ENCODE results near the gene MRPL44. TPM values are rescaled to one million over a fixed set of nuclear protein-coding genes. Genes with fewer than 3 reads are reported as not detected.
A peak's percentile ranks its signal among the peaks of the same experiment; 100 is the strongest.

Gene MRPL44
- total RNA-seq, 2 experiments from 2014 or later = 37.5 to 39.7 TPM

GRCh38 chr2:223970343-223971128 is 13.3 kb downstream of the MRPL44 start:
- H3K9me3 Mint-ChIP-seq (ENCODE audit: low read depth) = no peaks in the 10 kb centered on the region
- peak; percentile 81 for ATAC-seq
- peak; percentile 69 for DNase-seq
- ChIA-PET CTCF (interaction anchor here (0.6 to 8.4 kb wide), 51 partner anchors 9 to 1042 kb away, joined by 3 to 199 read pairs (median 4); partner anchors contain the start of genes MRPL44 and WDFY1), POLR2A (no interaction called here)
- H3K4me3 Mint-ChIP-seq = no peak overlapping the region
- H3K4me1 Mint-ChIP-seq = peaks cover 14% of the 10 kb centered on the region
- peaks cover 12% of the 10 kb centered on the region for H3K36me3 Mint-ChIP-seq (ENCODE audit: low read depth)
- intact Hi-C loops (cut with DNase I, micrococcal nuclease) = loop anchor here (1.0 to 2.0 kb wide), 6 partner anchors 23 to 680 kb away; no protein-coding TSS in a partner anchor
- no peaks in the 10 kb centered on the region for H3K27me3 Mint-ChIP-seq
- H3K27ac Mint-ChIP-seq = no peak overlapping the region

GRCh38 chr2:223971731-223972130 is 14.5 kb downstream of the MRPL44 start:
- H3K4me3 Mint-ChIP-seq = no peak overlapping the region
- intact Hi-C loops (cut with DNase I, micrococcal nuclease) = loop anchor here (2.0 kb wide), 3 partner anchors 385 to 679 kb away; no protein-coding TSS in a partner anchor
- no peak overlapping the region for H3K27ac Mint-ChIP-seq
- no peaks in the 10 kb centered on the region for H3K27me3 Mint-ChIP-seq
- peaks cover 7% of the 10 kb centered on the region for H3K36me3 Mint-ChIP-seq (ENCODE audit: low read depth)
- CTCF ChIA-PET = interaction anchor here (0.8 to 8.4 kb wide), 11 partner anchors 8 to 1041 kb away, joined by 3 to 199 read pairs (median 16); partner anchors contain the start of gene MRPL44
- POLR2A ChIA-PET = no interaction called here
- no peaks in the 10 kb centered on the region for H3K9me3 Mint-ChIP-seq (ENCODE audit: low read depth)
- DNase-seq = no peak
- H3K4me1 Mint-ChIP-seq = peaks cover 10% of the 10 kb centered on the region
- no peak for ATAC-seq

GRCh38 chr2:223972656-223973102 is 15.4 kb downstream of the MRPL44 start:
- no peak for ATAC-seq
- Mint-ChIP-seq H3K27ac (no peak overlapping the region), H3K27me3 (no peaks in the 10 kb centered on the region), H3K9me3 (ENCODE audit: low read depth) (no peaks in the 10 kb centered on the region), H3K36me3 (ENCODE audit: low read depth) (peaks cover 3% of the 10 kb centered on the region), H3K4me1 (peaks cover 6% of the 10 kb centered on the region), H3K4me3 (no peak overlapping the region)
- POLR2A ChIA-PET = no interaction called here
- intact Hi-C loops (cut with DNase I, micrococcal nuclease) = no loop called here
- CTCF ChIA-PET = interaction anchor here (0.6 to 8.4 kb wide), 5 partner anchors 12 to 550 kb away, joined by 3 to 199 read pairs (median 52); no protein-coding TSS in a partner anchor
- no peak for DNase-seq

DNA sequence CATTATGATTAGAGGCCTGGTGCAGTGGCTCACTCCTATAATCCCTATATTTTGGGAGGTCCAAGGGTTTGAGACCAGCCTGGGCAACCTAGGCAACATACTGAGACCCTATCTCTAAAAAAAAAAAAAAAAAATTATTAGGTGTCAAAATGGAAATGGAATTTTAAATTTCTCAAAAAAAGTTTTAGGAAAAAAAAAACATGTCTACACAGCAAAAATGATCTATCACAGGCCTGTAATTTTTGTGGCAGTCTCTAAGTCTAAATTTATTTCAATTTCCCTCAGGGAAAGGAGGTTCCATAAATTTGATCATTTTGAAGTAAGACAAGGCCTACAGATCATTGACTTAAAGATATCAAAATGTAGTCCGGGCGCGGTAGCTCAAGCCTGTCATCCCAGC is 16.3 kb downstream of the MRPL44 start:
- ChIA-PET CTCF (interaction anchor here (0.6 to 8.4 kb wide), 4 partner anchors 16 to 475 kb away, joined by 3 to 199 read pairs (median 40); no protein-coding TSS in a partner anchor), POLR2A (interaction anchor here (0.6 kb wide), 1 partner anchor 230 kb away, joined by 13 read pairs; no protein-coding TSS in a partner anchor)
- intact Hi-C loops (cut with DNase I, micrococcal nuclease) = no loop called here
- DNase-seq (no peak), ATAC-seq (no peak)
- Mint-ChIP-seq H3K27me3 (no peaks in the 10 kb centered on the region), H3K36me3 (ENCODE audit: low read depth) (no peaks in the 10 kb centered on the region), H3K9me3 (ENCODE audit: low read depth) (no peaks in the 10 kb centered on the region), H3K4me3 (no peak overlapping the region), H3K27ac (no peak overlapping the region), H3K4me1 (peaks cover 6% of the 10 kb centered on the region)

- ATAC-seq = peak; percentile 16
- intact Hi-C loops (cut with DNase I, micrococcal nuclease) = no loop called here
- Mint-ChIP-seq H3K27me3 (no peaks in the 10 kb centered on the region), H3K4me3 (no peak overlapping the region), H3K9me3 (ENCODE audit: low read depth) (no peaks in the 10 kb centered on the region), H3K4me1 (no peaks in the 10 kb centered on the region), H3K27ac (no peak overlapping the region), H3K36me3 (ENCODE audit: low read depth) (peaks cover under 1% of the 10 kb centered on the region)
- ChIA-PET POLR2A (no interaction called here), CTCF (interaction anchor here (0.6 to 2.0 kb wide), 4 partner anchors 17 to 714 kb away, joined by 3 to 16 read pairs (median 4); no protein-coding TSS in a partner anchor)
- no peak for DNase-seq
Observed at GRCh38 chr2:223976635-223977226, 19.5 kb downstream of the MRPL44 start.

DNA sequence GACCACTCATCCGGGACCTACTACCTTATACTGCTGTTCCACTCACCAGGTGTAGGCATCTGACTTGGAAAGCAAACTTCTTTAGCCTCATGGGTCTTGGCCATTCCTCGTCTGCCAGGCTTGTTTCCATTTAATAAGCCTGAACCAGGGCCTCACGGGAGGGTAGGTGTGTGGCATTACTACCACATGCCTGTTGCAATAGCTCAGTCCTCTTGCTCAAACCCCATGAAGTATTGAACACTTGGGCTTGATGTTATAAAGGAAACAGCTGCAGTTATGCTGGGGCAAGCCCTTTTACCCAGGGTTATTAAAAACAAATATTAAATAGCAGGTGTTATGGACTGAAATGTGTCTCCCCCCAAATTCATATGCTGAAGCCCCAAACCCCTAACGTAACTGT is 21.2 kb downstream of the MRPL44 start:
- Mint-ChIP-seq H3K27me3 (no peaks in the 10 kb centered on the region), H3K9me3 (ENCODE audit: low read depth) (no peaks in the 10 kb centered on the region), H3K4me1 (no peaks in the 10 kb centered on the region), H3K27ac (no peak overlapping the region), H3K4me3 (no peak overlapping the region), H3K36me3 (ENCODE audit: low read depth) (peaks cover 3% of the 10 kb centered on the region)
- ChIA-PET POLR2A (no interaction called here), CTCF (interaction anchor here (0.6 to 3.5 kb wide), 4 partner anchors 8 to 304 kb away, joined by 3 to 16 read pairs (median 4); no protein-coding TSS in a partner anchor)
- no peak for ATAC-seq
- intact Hi-C loops (cut with DNase I, micrococcal nuclease) = no loop called here
- DNase-seq = no peak

DNA sequence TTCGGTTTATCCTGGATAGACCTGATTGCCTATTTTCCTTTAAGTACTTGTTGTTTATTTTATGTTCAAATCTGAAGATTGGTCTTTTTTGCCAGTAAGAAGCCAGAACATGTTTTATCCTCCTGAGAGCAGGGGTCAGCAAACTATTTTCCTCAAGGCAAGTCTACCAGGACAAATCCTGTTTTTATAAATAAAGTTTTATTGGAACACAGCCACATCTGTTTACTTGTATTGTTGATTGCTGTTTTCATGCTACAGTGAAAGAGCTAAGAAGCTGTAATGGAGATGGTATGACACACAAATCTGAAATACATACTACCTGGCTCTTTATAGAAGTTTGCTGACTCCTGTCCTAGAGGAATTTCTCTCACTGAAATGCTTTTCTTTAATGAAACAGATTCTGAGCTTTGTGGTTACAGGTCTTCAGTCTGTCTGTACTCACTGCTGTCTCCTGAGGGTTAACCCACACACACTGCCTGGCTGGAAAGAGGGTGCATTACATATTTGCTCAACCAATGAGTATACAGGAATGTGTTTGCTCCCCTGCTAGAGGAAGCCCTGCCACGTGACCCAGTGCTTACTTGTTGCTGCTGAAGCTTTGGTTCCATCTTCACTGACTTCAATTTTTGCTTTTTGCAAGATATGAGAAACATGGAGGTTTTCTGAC is 22.6 kb downstream of the MRPL44 start:
- ChIA-PET CTCF (interaction anchor here (0.8 to 3.9 kb wide), 5 partner anchors 9 to 306 kb away, joined by 3 to 17 read pairs (median 3); no protein-coding TSS in a partner anchor), POLR2A (no interaction called here)
- no peak for DNase-seq
- Mint-ChIP-seq H3K4me1 (no peaks in the 10 kb centered on the region), H3K9me3 (ENCODE audit: low read depth) (no peaks in the 10 kb centered on the region), H3K4me3 (no peak overlapping the region), H3K36me3 (ENCODE audit: low read depth) (peaks cover 6% of the 10 kb centered on the region), H3K27ac (no peak overlapping the region), H3K27me3 (no peaks in the 10 kb centered on the region)
- no peak for ATAC-seq
- intact Hi-C loops (cut with DNase I, micrococcal nuclease) = no loop called here

GRCh38 chr2:223980397-223980735 is 23.1 kb downstream of the MRPL44 start:
- Mint-ChIP-seq H3K27ac (no peak overlapping the region), H3K27me3 (no peaks in the 10 kb centered on the region), H3K4me3 (no peak overlapping the region), H3K9me3 (ENCODE audit: low read depth) (no peaks in the 10 kb centered on the region), H3K4me1 (no peaks in the 10 kb centered on the region), H3K36me3 (ENCODE audit: low read depth) (peaks cover 6% of the 10 kb centered on the region)
- intact Hi-C loops (cut with DNase I, micrococcal nuclease) = no loop called here
- ChIA-PET CTCF (interaction anchor here (1.0 to 3.9 kb wide), 3 partner anchors 10 to 73 kb away, joined by 3 to 17 read pairs (median 16); no protein-coding TSS in a partner anchor), POLR2A (no interaction called here)
- ATAC-seq (no peak), DNase-seq (no peak)

DNA sequence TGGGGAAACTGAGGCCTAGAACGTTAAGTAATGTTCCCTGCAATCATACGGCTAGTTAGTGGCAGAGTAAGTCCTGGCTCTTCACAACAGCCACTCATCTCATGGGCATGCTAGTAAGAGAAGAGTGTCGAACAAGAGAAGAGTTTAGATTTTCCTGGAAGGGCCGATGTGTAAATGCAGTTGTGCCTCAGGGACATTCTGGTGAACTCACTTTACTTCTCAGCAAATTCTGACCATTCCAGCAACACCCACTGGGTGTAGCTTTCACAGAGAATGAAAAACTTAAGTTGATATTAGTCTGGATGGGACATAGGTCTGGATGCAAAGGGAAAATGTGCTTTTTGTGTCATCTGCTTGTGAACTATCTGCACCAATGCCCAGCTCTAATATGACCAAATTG is 23.5 kb downstream of the MRPL44 start:
- DNase-seq (no peak), ATAC-seq (no peak)
- H3K9me3 Mint-ChIP-seq (ENCODE audit: low read depth) = no peaks in the 10 kb centered on the region
- intact Hi-C loops (cut with DNase I, micrococcal nuclease) = no loop called here
- no peaks in the 10 kb centered on the region for H3K27me3 Mint-ChIP-seq
- H3K27ac Mint-ChIP-seq = no peak overlapping the region
- H3K36me3 Mint-ChIP-seq (ENCODE audit: low read depth) = peaks cover 6% of the 10 kb centered on the region
- ChIA-PET CTCF (interaction anchor here (0.5 to 3.9 kb wide), 4 partner anchors 10 to 1741 kb away, joined by 3 to 17 read pairs (median 10); no protein-coding TSS in a partner anchor), POLR2A (no interaction called here)
- H3K4me1 Mint-ChIP-seq = no peaks in the 10 kb centered on the region
- H3K4me3 Mint-ChIP-seq = no peak overlapping the region

DNA sequence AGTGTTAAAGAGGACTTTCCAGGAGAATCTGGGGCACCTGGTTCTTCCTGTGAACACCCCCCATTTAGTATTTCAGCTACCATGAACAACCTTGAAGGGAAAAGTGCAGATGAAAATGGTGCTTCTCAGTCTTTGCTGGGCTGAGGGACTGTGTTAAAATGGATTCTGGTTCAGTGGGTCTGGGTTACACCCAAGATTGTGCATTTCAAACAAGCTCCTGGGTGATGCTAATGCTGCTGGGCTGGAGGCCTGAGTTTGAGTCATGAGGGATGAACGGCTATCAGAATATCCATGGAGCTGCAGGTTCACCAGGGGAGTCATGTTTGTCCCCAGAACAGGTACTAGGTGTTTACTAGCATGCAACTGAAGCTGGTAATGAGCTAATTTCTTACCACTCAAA is 24.0 kb downstream of the MRPL44 start:
- Mint-ChIP-seq H3K27me3 (no peaks in the 10 kb centered on the region), H3K4me3 (no peak overlapping the region), H3K36me3 (ENCODE audit: low read depth) (peaks cover 8% of the 10 kb centered on the region), H3K27ac (no peak overlapping the region), H3K9me3 (ENCODE audit: low read depth) (no peaks in the 10 kb centered on the region), H3K4me1 (no peaks in the 10 kb centered on the region)
- intact Hi-C loops (cut with DNase I, micrococcal nuclease) = no loop called here
- POLR2A ChIA-PET = no interaction called here
- CTCF ChIA-PET = interaction anchor here (0.5 to 3.9 kb wide), 2 partner anchors 12 to 1741 kb away, joined by 3 to 17 read pairs; no protein-coding TSS in a partner anchor
- DNase-seq (no peak), ATAC-seq (no peak)

DNA sequence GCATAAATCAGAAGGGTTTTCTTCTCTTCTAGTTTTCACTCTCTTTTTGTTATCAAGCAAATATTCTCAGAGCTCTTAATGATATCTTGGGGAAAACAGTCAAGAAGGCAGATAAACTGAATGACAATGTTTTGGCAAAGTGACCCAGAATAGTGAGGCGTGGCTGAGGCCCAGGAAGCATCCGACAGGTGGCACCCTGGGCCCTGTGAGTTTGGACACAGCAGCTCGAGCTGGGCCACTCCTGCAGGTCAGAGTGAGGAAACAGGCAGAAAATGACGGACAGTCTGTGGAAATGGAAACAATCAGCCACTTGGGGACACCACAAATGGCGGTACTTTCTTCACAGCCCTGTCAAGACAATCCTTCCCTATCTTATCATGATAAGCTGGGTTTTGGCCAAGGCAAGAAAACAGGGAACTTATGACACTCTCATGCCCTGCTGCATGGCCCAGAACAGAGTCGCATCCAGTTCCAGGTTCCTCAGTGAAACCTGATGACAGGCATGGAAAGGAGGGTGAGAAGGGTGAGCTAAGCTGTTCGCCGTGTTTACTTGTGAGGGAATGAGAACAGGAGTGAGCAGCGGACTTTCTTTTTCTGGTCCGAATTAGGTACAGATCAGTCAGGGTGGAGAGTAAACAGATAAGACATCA is 32.1 kb downstream of the MRPL44 start:
- DNase-seq (no peak), ATAC-seq (no peak)
- ChIA-PET CTCF (interaction anchor here (1.3 to 9.2 kb wide), 3 partner anchors 19 to 296 kb away, joined by 3 to 176 read pairs (median 7); no protein-coding TSS in a partner anchor), POLR2A (no interaction called here)
- no peaks in the 10 kb centered on the region for H3K9me3 Mint-ChIP-seq (ENCODE audit: low read depth)
- peaks cover 10% of the 10 kb centered on the region for H3K36me3 Mint-ChIP-seq (ENCODE audit: low read depth)
- no peaks in the 10 kb centered on the region for H3K27me3 Mint-ChIP-seq
- intact Hi-C loops (cut with DNase I, micrococcal nuclease) = no loop called here
- H3K27ac Mint-ChIP-seq = no peak overlapping the region
- peaks cover 5% of the 10 kb centered on the region for H3K4me1 Mint-ChIP-seq
- H3K4me3 Mint-ChIP-seq = no peak overlapping the region
